NCI-H82 treated with DMSO at 0.1 percent for 48 hours (cell line): ENCODE measurements around the gene PSTK.

Source experiments
- DNase-seq: peaks from one replicate; lab custom pipeline; 2025; ENCODE audit not compliant: unreplicated experiment; lab: John Stamatoyannopoulos, UW

PSTK gene

GRCh38 chr10:123018531-123018930, 38.3 kb downstream of the PSTK start:
- no peak for DNase-seq

- no peak for DNase-seq
Measured at GRCh38 chr10:123019264-123019663, 39.1 kb downstream of the PSTK start.

GRCh38 chr10:123019941-123020703, 39.9 kb downstream of the PSTK start:
- no peak for DNase-seq

GRCh38 chr10:123021517-123021916, 41.3 kb downstream of the PSTK start:
- peak; percentile 50 for DNase-seq

DNA sequence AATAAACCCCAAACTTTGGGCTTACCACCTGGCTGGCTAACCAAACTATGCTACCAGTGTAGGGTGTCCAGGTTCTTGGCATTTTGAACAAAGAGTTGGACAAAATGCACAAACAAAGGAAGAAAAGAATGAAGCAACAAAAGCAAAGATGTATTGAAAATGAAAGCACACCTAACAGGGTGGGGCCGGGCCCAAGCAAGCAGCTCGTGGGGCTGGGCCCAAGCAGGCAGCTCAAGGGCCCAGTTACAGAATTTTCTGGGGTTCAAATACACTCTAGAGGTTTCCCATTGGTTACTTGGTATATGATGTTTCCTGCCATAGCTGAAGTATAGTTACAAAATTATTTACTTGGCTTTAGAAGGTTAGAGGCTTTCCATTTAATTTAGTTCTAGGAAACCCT, 44.3 kb downstream of the PSTK start:
- DNase-seq: no peak

DNA sequence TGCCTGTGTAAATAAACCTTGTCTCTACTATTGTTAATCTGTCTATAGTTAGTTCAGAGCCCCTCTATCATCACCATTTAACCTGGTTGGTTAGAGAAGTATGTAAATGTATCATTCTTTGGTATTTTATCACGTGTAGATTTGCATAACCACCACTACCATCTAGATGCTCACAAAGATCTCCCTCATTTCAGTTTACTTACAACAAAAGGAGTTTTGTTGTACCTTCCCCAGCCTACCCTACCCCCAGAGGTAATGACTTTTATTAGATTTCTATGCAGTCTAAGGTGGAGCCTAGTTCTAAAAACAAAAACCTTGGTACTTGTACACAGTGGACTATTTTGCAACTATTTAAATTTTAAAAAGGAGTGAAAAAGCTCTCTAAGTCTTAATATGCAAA, 46.1 kb downstream of the PSTK start:
- no peak for DNase-seq

DNA sequence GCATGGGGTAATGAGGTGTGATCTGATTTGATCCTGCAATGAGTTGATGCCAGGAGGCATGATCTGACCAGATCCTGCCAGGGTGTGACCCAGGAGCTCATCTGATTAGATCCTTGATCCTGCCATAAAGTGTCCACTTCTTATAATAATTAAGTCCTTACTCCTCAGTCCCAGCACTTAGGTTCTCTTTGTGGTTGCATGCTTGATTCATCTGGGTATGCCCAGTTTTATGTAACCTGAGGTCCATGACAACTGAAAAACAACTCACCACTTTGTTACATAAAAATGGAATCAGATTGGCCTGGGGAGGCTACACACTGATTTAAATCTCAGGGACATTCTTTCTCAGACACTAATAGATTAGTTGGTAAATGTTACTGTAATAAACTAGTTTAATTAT, 47.7 kb downstream of the PSTK start:
- no peak for DNase-seq

GRCh38 chr10:123031124-123031523, 50.9 kb downstream of the PSTK start:
- no peak for DNase-seq

GRCh38 chr10:123034332-123034731, 54.1 kb downstream of the PSTK start:
- DNase-seq: no peak

GRCh38 chr10:123035467-123036086, 55.4 kb downstream of the PSTK start:
- no peak for DNase-seq

DNA sequence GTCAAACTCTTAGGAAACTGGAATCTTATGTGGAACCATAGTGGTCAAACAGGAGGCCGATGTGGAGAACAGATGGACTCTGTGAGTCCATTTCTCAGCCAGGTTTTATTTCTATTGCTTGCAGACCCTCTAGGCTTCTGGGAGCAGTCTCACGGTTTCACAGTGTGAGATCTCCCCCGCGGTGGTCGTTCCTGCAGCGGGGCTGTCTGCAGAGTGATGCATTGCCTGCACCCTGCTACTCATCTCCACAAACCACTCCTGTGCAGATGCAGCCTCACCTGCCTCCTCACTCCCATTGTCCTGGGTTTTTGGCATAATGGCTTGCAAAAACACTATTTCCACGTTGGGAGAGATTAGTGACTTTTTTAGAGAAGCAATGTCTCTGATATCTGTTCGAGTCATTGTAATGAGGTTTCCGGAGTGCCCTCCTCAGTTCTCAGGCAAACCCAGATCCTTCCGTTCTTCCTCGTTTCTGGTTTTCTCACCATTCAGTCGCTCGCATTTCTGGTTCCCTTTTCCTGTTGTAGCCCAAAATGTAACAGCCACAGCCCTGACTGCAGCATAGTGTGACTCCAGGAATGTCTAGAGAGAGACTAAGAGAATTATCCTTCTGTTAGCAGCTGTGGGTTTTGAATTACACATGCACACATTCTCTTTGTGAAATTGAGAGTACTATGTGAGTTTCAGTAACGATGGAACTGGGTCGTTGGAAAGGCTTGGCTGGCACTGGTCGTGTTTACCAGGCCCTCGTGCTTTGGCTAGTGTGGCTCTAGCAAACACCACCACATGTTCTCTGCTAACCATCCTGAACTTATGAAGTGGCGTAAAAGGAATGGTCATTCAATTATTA, 58.8 kb downstream of the PSTK start:
- no peak for DNase-seq

- DNase-seq: no peak
Measured at GRCh38 chr10:123039632-123039930, 59.4 kb downstream of the PSTK start.
